Gastrocnemius medialis (tissue), 4 donors: ENCODE data around the gene SYF2.
"Not testable (repeated sequence)": the region's sequence is repeated elsewhere in the genome, so short reads cannot be mapped to it uniquely, and the experiment has no call there.

Source experiments
- CTCF ChIP-seq, 5 experiments: fragments of 450-650 bp in 3 of 5; fragments of 200-600 bp in 2 of 5; sonication (generic) in 2 of 5; IDR thresholded peaks in 4 of 5; conservative IDR thresholded peaks in 1 of 5; 1 replicate in 4 of 5; 2 replicates in 1 of 5; pipeline ENCODE4 v1.5.1; 2016 to 2019; ENCODE audit warnings: antibody characterized with exemption in 5 of 5, mild to moderate bottlenecking in 3 of 5, moderate library complexity in 3 of 5
- POLR2A ChIP-seq, 2 donors: fragments of 450-650 bp; IDR thresholded peaks; one replicate each; pipeline ENCODE4 v1.6.1; 2017; ENCODE audit warnings: antibody characterized with exemption in 2 of 2, mild to moderate bottlenecking in 2 of 2, moderate library complexity in 2 of 2

- not testable (repeated sequence) for TF ChIP-seq CTCF (IDR thresholded peaks at IDR 0.05 in 4 of 5, conservative IDR thresholded peaks at IDR 0.05 in 1 of 5); POLR2A (IDR thresholded peaks at IDR 0.05)
Measured at GRCh38 chr1:25272238-25272637, 39.9 kb upstream of the SYF2 start, which contains the start of gene RHD.
